CD14-positive monocyte (primary cell): Measurements from ENCODE around the gene NTRK1. TPM values are rescaled to one million over a fixed set of nuclear protein-coding genes. Genes with fewer than 3 reads are reported as not detected.

Source experiments
- DNase-seq, 3 donors: peaks; one replicate each; pipeline ENCODE4 v3.0.0-alpha.2; 2011 to 2022
- H2AFZ ChIP-seq: 2 replicates; pipeline ENCODE4 v1.6.0; 2012; ENCODE audit warnings: mild to moderate bottlenecking, low read depth, low read length, inconsistent platforms; ENCODE audit not compliant: insufficient read depth, poor library complexity, severe bottlenecking
- H3K27ac ChIP-seq, 2 donors: 1 replicate in 1 of 2; 2 replicates in 1 of 2; pipeline ENCODE4 v1.5.1; 2012 to 2013; ENCODE audit warnings: low read length in 2 of 2, control low read depth in 1 of 2, inconsistent platforms in 1 of 2, low read depth in 1 of 2, mild to moderate bottlenecking in 1 of 2
- H3K27me3 ChIP-seq, 2 donors: one replicate each; pipeline versions ENCODE4 v1.6.0 to v1.6.1; 2011 to 2013; ENCODE audit warnings: low read length in 2 of 2; ENCODE audit not compliant: control insufficient read depth in 2 of 2, insufficient read depth in 2 of 2
- H3K36me3 ChIP-seq, 2 donors: replicated peaks in 1 of 2; 1 replicate in 1 of 2; 2 replicates in 1 of 2; pipeline versions ENCODE4 v1.5.1 to v1.6.1; 2012 to 2013; ENCODE audit warnings: low read length in 2 of 2, control low read depth in 1 of 2, inconsistent platforms in 1 of 2, mild to moderate bottlenecking in 1 of 2; ENCODE audit not compliant: insufficient read depth in 2 of 2, control insufficient read depth in 1 of 2
- H3K4me1 ChIP-seq, 2 donors: 1 replicate in 1 of 2; 2 replicates in 1 of 2; pipeline versions ENCODE4 v1.5.1 to v1.6.1; 2012 to 2013; ENCODE audit warnings: low read length in 2 of 2, control low read depth in 1 of 2, inconsistent platforms in 1 of 2, mild to moderate bottlenecking in 1 of 2, moderate library complexity in 1 of 2; ENCODE audit not compliant: insufficient read depth in 2 of 2, control insufficient read depth in 1 of 2
- H3K4me2 ChIP-seq: replicated peaks from 2 replicates; pipeline ENCODE3; 2012; ENCODE audit warnings: low read length, moderate library complexity, mild to moderate bottlenecking; ENCODE audit not compliant: poor library complexity, severe bottlenecking; ENCODE audit errors: extremely low read depth
- H3K4me3 ChIP-seq, 3 experiments: fragments of 200-600 bp in 1 of 3; sonication (generic) in 1 of 3; replicated peaks in 1 of 3; 1 replicate in 2 of 3; 2 replicates in 1 of 3; pipeline ENCODE4 v1.5.1; 2011 to 2013; ENCODE audit warnings: low read length in 3 of 3, mild to moderate bottlenecking in 3 of 3, control low read depth in 2 of 3, low read depth in 2 of 3, inconsistent platforms in 1 of 3, moderate library complexity in 1 of 3
- H3K79me2 ChIP-seq: 2 replicates; pipeline ENCODE4 v1.6.0; 2012; ENCODE audit warnings: mild to moderate bottlenecking, control low read depth, inconsistent platforms, low read length, moderate library complexity; ENCODE audit not compliant: insufficient read depth
- H3K9ac ChIP-seq: 2 replicates; pipeline ENCODE4 v1.6.0; 2017; ENCODE audit warnings: low read length, mild to moderate bottlenecking; ENCODE audit not compliant: insufficient read depth, poor library complexity, severe bottlenecking
- H3K9me3 ChIP-seq, 2 donors: replicated peaks in 1 of 2; 1 replicate in 1 of 2; 2 replicates in 1 of 2; pipeline versions ENCODE4 v1.5.1 to v1.6.1; 2012 to 2013; ENCODE audit warnings: low read length in 2 of 2, control low read depth in 1 of 2; ENCODE audit not compliant: control insufficient read depth in 1 of 2, insufficient read depth in 1 of 2
- H4K20me1 ChIP-seq: 2 replicates; pipeline ENCODE4 v1.6.0; 2012; ENCODE audit warnings: mild to moderate bottlenecking, low read length, control low read depth, moderate library complexity; ENCODE audit not compliant: insufficient read depth
- H3K27ac Mint-ChIP-seq, 7 donors: one replicate each; pipeline ENCODE4 v1.8.0; 2020; ENCODE audit warnings: mild to moderate bottlenecking in 7 of 7, mixed read lengths in 7 of 7, moderate library complexity in 6 of 7, inconsistent platforms in 2 of 7
- H3K27me3 Mint-ChIP-seq, 3 donors: one replicate each; pipeline ENCODE4 v1.8.0; 2021 to 2022; ENCODE audit warnings: low read depth in 3 of 3, mild to moderate bottlenecking in 3 of 3, mixed read lengths in 3 of 3, moderate library complexity in 3 of 3, inconsistent platforms in 1 of 3
- H3K36me3 Mint-ChIP-seq, 2 donors: one replicate each; pipeline ENCODE4 v1.8.0; 2020; ENCODE audit warnings: mixed read lengths in 2 of 2, inconsistent platforms in 1 of 2, mild to moderate bottlenecking in 1 of 2
- H3K4me1 Mint-ChIP-seq: one replicate; pipeline ENCODE4 v1.8.0; 2020; ENCODE audit warnings: mild to moderate bottlenecking, mixed read lengths
- H3K4me3 Mint-ChIP-seq, 2 donors: one replicate each; pipeline ENCODE4 v1.8.0; 2020; ENCODE audit warnings: mild to moderate bottlenecking in 2 of 2, mixed read lengths in 2 of 2, moderate library complexity in 1 of 2
- H3K9me3 Mint-ChIP-seq, 7 donors: one replicate each; pipeline ENCODE4 v1.8.0; 2020 to 2022; ENCODE audit warnings: mixed read lengths in 7 of 7, mild to moderate bottlenecking in 6 of 7, moderate library complexity in 6 of 7, inconsistent platforms in 2 of 7
- CTCF ChIP-seq: fragments of 200-600 bp; IDR thresholded peaks from one replicate; pipeline ENCODE4 v1.8.0; 2022; ENCODE audit warnings: antibody characterized with exemption, mild to moderate bottlenecking
- WGBS: methylation state at CpG from one replicate; pipeline ENCODE4 v1.1.5; 2013; ENCODE audit warnings: missing lambda C conversion rate; ENCODE audit not compliant: insufficient coverage; 5-methylcytosine and 5-hydroxymethylcytosine counted together
- intact Hi-C, 2 donors: fragments of 100-400 bp; cut with micrococcal nuclease; formaldehyde crosslinking; loops; one replicate each; pipeline versions ENCODE4 v1.15.0 to v1.15.1; 2023
- polyA plus RNA-seq, 3 donors: library from polyadenylated mRNA; depleted of rRNA in 1 of 3; unstranded in 2 of 3; stranded (reverse) in 1 of 3; fragments of 300-500 nt in 2 of 3; fragments of >200 nt in 1 of 3; fragmentation: Illumina TruSeq in 2 of 3; gene quantifications; 1 replicate in 2 of 3; 2 replicates in 1 of 3; pipeline ENCODE4 v1.2.3, GENCODE V29; 2012 to 2021

NTRK1 gene
- polyA plus RNA-seq, 3 donors: 0.03 TPM; not detected in 2

GRCh38 chr1:156912861-156913808 lies 52.5 kb downstream of the NTRK1 start:
- DNase-seq: no peak
- Mint-ChIP-seq H3K4me1 (peaks cover 3% of the 10 kb centered on the region), H3K9me3 (peaks cover 0 to 8% (median 4%) of the 10 kb centered on the region in 7 donors), H3K4me3 (no peak overlapping the region), H3K36me3 (no peaks in the 10 kb centered on the region), H3K27me3 (peaks cover 4 to 12% (median 7%) of the 10 kb centered on the region in 3 donors), H3K27ac (no peak overlapping the region)
- no peak overlapping the region for H3K4me3 ChIP-seq
- intact Hi-C loops: no loop called here
- 60% methylated on average over 14 of the region's 24 CpGs for WGBS
- H3K4me2 ChIP-seq: no peak overlapping the region
- H2AFZ ChIP-seq: no peak overlapping the region
- no peak overlapping the region for H3K9ac ChIP-seq
- no peaks in the 10 kb centered on the region for H4K20me1 ChIP-seq
- no peaks in the 10 kb centered on the region for H3K9me3 ChIP-seq
- no peaks in the 10 kb centered on the region for H3K36me3 ChIP-seq
- TF ChIP-seq CTCF: no peak
- no peaks in the 10 kb centered on the region for H3K79me2 ChIP-seq
- H3K4me1 ChIP-seq: no peaks in the 10 kb centered on the region
- H3K27me3 ChIP-seq: no peaks in the 10 kb centered on the region
- H3K27ac ChIP-seq: no peak overlapping the region

DNA sequence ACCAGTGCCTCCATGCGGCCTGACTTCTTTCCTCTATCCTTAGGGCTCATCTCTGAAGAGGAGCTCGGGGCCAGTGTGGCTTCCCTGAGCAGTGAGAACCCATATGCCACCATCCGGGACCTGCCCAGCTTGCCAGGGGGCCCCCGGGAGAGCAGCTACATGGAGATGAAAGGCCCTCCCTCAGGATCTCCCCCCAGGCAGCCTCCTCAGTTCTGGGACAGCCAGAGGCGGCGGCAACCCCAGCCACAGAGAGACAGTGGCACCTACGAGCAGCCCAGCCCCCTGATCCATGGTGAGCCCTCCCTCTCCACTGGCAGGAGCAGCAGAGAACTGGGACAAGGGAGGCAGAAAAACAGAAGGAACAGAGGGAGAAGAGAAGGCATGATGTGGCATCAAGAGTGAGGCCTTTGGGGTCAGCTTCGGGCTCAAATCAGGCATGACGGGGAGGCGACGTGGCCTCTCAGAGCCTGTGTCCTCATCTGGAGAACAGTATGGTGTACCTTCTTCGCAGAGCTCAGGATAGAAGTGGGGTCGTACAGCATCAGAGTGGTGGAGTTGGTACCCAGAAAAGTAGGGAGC lies 53.2 kb downstream of the NTRK1 start:
- H3K27me3 Mint-ChIP-seq: peaks cover 9 to 18% (median 10%) of the 10 kb centered on the region in 3 donors
- intact Hi-C loops: no loop called here
- peaks cover 0 to 9% (median 4%) of the 10 kb centered on the region in 7 donors for H3K9me3 Mint-ChIP-seq
- Histone ChIP-seq H3K27me3 (peaks cover 0 to 5% of the 10 kb centered on the region in 2 donors), H3K4me1 (no peaks in the 10 kb centered on the region), H3K36me3 (no peaks in the 10 kb centered on the region), H3K9ac (no peak overlapping the region), H2AFZ (no peak overlapping the region), H3K27ac (no peak overlapping the region), H3K9me3 (no peaks in the 10 kb centered on the region), H3K79me2 (no peaks in the 10 kb centered on the region), H3K4me2 (no peak overlapping the region), H3K4me3 (no peak overlapping the region), H4K20me1 (no peaks in the 10 kb centered on the region)
- no peaks in the 10 kb centered on the region for H3K36me3 Mint-ChIP-seq
- no peak for TF ChIP-seq CTCF
- peaks cover 5% of the 10 kb centered on the region for H3K4me1 Mint-ChIP-seq
- no peak overlapping the region for H3K27ac Mint-ChIP-seq
- WGBS: 95% methylated on average over 8 of the region's 13 CpGs
- no peak for DNase-seq
- H3K4me3 Mint-ChIP-seq: no peak overlapping the region
